Retina (tissue), 1 donor: ENCODE results near the gene GOLGA3.
"Not testable (repeated sequence)": the region's sequence is repeated elsewhere in the genome, so short reads cannot be mapped to it uniquely, and the experiment has no call there.

Experiments used
- DNase-seq: peaks from one replicate; pipeline ENCODE4 v3.0.0-alpha.2; 2016

Gene GOLGA3

DNA sequence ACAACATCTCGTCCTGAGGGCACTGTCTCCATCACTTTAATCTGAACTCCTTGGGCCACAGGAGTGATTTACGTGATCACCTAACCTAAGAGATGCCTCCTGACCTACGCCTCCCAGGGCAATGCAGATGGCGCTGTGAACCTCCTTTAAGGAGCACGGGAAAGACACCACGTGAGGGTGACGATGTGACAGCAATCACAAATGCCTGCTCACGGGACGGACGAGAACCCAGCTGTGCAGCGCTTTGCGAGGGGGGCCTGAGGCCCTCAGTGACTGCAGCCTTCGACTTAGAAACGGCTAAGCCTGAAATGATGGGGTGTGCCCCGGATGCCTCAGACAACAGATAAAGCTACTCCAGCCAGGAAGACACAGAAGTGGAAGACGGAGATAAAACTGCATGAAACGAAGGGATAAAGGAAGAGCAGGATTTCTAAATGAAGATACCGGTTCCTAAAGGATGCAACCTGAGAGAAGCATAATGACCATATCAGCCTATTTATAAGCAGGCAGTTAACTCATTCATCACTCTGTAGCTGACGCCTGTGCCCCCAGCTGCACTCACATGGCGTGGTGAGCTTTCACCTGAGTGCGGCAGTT lies 13.9 kb upstream of the GOLGA3 start:
- no peak for DNase-seq

DNA sequence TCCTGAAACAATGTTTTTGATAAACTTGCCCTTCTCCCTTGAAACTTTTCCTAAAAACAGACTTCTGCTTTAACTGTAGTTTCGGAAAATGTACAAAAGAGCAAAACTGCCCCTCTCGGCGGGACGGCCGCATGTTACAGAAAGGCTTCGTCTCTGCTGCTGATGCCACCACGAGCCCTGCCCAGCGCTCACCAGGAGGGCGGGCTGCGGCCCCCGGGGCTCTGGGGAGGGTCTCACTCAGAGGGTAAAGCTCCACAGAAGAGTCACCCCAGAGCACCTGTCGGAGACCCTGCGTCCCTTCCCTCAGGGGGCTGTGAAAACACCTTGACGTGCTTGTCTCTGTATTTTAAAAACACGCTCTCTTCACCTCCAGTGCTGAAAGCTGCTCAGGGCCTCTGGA lies 12.5 kb upstream of the GOLGA3 start:
- DNase-seq = no peak

GRCh38 chr12:132840536-132840935 lies 11.9 kb upstream of the GOLGA3 start:
- DNase-seq = no peak

DNA sequence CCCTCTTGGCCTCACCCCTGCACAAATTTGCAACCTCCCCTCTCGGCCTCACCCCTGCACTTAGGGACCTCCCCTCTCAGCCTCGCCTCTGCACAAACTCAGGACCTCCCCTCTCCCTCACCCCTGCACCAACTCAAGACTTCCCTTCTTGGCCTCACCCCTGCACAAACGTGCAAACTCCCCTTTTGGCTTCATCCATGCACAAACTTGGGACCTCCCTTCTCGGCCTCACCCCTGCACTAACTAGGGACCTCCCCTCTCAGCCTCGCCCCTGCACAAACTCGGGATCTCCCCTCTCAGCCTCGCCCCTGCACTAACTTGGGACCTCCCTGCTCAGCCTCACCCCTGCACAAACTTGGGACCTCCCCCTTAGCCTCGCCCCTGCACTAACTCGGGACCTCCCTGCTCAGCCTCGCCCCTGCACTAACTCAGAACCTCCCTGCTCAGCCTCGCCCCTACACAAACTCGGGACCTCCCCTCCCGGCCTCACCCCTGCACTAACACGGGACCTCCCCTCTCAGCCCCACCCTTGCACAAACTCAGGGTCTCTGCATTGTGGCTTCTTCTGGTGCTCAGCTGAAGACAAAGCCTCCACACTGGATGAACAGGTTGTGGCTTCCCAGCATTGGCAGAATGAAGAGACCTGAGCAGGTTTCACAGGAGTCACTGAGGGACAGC lies 11.0 kb upstream of the GOLGA3 start:
- no peak for DNase-seq

GRCh38 chr12:132838410-132839080 lies 9.9 kb upstream of the GOLGA3 start:
- DNase-seq = no peak

- no peak for DNase-seq
Observed at GRCh38 chr12:132837693-132838409, 9.2 kb upstream of the GOLGA3 start.

DNA sequence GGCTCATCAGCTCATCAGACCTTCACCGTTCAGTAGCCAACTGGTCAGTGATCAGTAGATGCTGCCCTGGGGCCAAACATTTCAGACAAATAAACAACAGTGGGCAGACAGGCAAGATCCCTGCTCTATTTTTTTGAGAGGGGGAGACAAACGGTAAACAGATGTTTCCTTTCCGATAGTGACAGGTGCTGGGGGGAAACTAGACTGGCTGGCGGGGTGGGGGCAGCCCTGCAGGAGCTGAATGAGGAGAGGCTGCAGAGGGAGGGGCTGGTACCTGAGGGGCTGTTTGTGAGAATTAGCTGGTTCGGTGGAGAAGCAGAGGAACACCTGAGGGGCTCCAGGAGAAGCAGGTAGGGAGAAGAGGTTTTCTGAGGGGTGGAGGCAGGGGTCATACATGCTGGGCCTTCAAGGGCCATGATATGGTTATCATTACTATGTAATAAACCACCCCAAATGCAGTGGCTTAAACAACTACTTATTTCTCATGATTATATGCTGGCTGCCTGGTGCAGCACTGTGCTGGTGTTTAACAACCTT lies 8.2 kb upstream of the GOLGA3 start:
- DNase-seq = no peak

- DNase-seq = not testable (repeated sequence)
Observed at GRCh38 chr12:132836230-132836629, 7.6 kb upstream of the GOLGA3 start.

- DNase-seq = no peak
Observed at GRCh38 chr12:132835076-132836025, 6.7 kb upstream of the GOLGA3 start.

GRCh38 chr12:132834181-132834711 lies 5.6 kb upstream of the GOLGA3 start:
- DNase-seq = no peak

DNA sequence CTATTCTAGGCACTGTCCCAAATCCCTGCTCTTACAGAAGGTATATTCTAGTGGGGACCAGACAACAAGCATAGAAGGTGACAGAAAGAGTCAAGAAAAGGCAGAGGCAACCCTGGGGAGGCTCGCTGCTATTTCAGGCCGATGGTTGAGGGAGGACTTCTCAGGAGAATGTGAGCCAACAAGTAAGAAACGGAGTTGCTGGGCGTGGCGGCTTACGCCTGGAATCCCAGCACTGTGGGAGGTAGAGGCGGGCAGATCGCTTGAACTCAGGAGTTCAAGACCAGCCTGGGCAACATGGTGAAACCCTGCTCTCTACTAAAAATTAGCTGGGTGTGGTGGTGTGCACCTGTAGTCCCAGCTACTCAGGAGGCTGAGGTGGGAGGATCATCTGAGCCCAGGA lies 4.7 kb upstream of the GOLGA3 start:
- DNase-seq = no peak

- no peak for DNase-seq
Observed at GRCh38 chr12:132831771-132832170, 3.1 kb upstream of the GOLGA3 start.

DNA sequence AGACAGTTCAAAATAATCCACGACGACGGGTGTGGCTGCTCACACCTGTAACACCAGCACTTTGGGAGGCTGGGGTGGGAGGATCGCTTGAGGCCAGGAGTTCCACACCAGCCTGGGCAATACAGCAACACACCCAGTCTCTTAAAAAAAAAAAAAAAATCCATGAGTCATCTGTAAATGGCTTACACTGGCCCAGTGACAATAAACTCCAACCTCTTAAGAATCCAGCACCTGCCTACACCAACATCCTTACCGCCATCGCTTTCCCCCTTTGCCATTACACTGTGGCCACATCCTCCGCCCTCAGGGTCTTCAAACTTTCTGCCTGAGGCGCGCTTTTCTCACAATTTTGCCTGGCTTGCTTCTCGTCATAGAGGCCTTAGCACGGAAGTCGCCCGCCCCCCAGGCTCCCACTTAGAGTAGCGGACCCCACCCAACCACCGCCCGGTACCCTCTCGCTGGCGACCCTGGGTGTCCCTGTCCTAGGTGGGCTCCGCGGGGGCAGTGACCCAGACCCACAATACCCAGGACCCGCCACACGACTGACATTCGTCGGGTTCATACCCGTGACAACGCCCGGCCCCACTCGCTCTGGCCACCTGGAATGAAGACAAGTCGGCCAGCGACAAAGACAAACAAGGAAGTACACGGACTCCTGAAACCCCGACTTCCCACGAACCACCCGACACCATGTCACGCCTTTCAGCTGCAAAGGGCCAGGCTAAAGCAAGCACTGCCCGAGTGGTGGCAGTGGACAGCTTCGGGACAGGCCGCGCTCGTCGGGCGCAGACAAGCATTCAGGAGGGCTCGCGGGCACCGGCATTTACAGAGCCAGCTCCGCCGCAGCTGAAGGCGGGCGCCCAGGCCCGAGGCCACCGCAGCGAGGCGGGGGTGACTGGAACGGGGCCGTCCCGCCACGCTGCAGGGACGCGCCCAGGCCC lies 636 bp downstream of the GOLGA3 start:
- DNase-seq = peak; percentile 29

GRCh38 chr12:132825861-132826260 lies 2.8 kb downstream of the GOLGA3 start:
- DNase-seq = no peak

DNA sequence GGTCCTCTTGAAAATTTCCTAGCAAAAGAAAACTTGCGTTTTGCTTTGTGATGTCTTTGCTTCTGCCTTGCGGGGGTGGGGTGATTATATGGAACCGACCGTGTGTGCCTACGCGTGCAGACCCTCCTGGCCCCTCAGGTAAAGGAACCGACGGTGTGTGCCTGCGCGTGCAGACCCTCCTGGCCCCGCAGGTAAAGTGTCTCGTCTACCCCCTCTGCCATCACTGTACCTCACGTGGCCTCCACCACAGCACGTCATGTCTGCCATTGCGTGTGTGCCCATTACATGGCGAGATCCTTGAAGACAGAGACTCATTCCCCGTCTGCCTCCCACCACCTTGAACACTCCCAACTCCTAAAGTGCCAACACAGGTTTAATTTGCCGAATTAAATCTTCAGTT lies 3.6 kb downstream of the GOLGA3 start:
- DNase-seq = no peak

GRCh38 chr12:132824053-132824452 lies 4.6 kb downstream of the GOLGA3 start:
- no peak for DNase-seq

GRCh38 chr12:132818562-132818961 lies 10.1 kb downstream of the GOLGA3 start:
- no peak for DNase-seq

GRCh38 chr12:132814232-132814631 lies 14.4 kb downstream of the GOLGA3 start:
- DNase-seq = no peak

DNA sequence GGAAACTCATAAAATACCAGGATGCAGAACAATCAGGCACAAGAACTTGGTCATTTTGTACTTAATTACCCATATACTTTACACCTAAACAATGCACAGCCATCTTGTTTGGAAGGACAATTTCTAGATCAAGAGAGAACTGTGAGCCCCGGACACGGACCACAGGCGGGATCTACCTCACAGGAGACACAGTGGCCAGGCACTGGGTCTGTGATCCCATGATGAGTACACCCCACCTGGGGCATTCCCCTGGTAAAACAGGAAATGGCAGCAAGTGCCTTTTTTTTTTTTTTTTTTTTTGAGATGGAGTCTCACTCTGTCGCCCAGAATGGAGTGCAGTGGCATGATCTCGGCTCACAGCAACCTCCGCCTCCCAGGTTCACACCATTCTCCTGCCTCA lies 15.2 kb downstream of the GOLGA3 start:
- DNase-seq = no peak

GRCh38 chr12:132812631-132813305 lies 15.9 kb downstream of the GOLGA3 start:
- no peak for DNase-seq
